NT2/D1 (cell line): ENCODE results near the gene SNN.

ENCODE experiments used
- SUZ12 ChIP-seq: IDR thresholded peaks from 2 replicates; pipeline ENCODE4 v1.6.1; 2011; ENCODE audit not compliant: insufficient read length, insufficient read depth; ENCODE audit errors: extremely low read depth
- YY1 ChIP-seq: IDR thresholded peaks from 2 replicates; pipeline ENCODE4 v1.6.1; 2011; ENCODE audit not compliant: insufficient read length, insufficient read depth
- ZNF274 ChIP-seq: IDR thresholded peaks from 2 replicates; pipeline ENCODE4 v1.6.1; 2011; ENCODE audit warnings: mild to moderate bottlenecking, low read depth, low read length

GRCh38 chr16:11624636-11625607 lies 43.3 kb upstream of the SNN start:
- TF ChIP-seq ZNF274 (no peak), SUZ12 (no peak), YY1 (no peak)
